Loucy (cell line): ENCODE measurements around the gene NOTO.
A peak's percentile ranks its signal among the peaks of the same experiment; 100 is the strongest.

Experiments used
- H2AFZ ChIP-seq: fragments of 200-600 bp; sonication (generic); 2 replicates; pipeline ENCODE4 v1.6.0; 2016; ENCODE audit warnings: antibody characterized with exemption, mild to moderate bottlenecking, low read length, moderate library complexity
- H3F3A ChIP-seq: fragments of 200-600 bp; 2 replicates; pipeline ENCODE4 v1.6.0; 2016; ENCODE audit warnings: antibody characterized with exemption, low read depth, mild to moderate bottlenecking
- H3K27me3 ChIP-seq: fragments of 200-600 bp; sonication (generic); 2 replicates; pipeline ENCODE4 v1.6.1; 2014; ENCODE audit warnings: low read length, mild to moderate bottlenecking; ENCODE audit not compliant: insufficient read depth, poor library complexity, severe bottlenecking
- H3K36me3 ChIP-seq: fragments of 200-600 bp; sonication (generic); 2 replicates; pipeline ENCODE4 v1.6.1; 2016; ENCODE audit warnings: low read length; ENCODE audit not compliant: insufficient read depth
- H3K4me1 ChIP-seq: fragments of 200-600 bp; sonication (generic); 2 replicates; pipeline ENCODE4 v1.5.1; 2014; ENCODE audit warnings: low read length, mild to moderate bottlenecking; ENCODE audit not compliant: insufficient read depth, poor library complexity, severe bottlenecking
- H3K4me2 ChIP-seq: fragments of 200-600 bp; sonication (generic); 2 replicates; pipeline ENCODE4 v1.6.0; 2014; ENCODE audit warnings: antibody characterized with exemption, low read length, low read depth, mild to moderate bottlenecking; ENCODE audit not compliant: poor library complexity, severe bottlenecking
- H3K4me3 ChIP-seq: fragments of 200-600 bp; sonication (generic); 2 replicates; pipeline ENCODE4 v1.5.1; 2014; ENCODE audit warnings: low read length, mild to moderate bottlenecking, mixed read lengths; ENCODE audit not compliant: poor library complexity, severe bottlenecking
- H3K79me2 ChIP-seq: fragments of 200-600 bp; sonication (generic); 2 replicates; pipeline ENCODE4 v1.6.1; 2014; ENCODE audit warnings: low read length; ENCODE audit not compliant: insufficient read depth
- H3K9ac ChIP-seq: fragments of 200-600 bp; sonication (generic); 2 replicates; pipeline ENCODE4 v1.6.0; 2014; ENCODE audit warnings: mild to moderate bottlenecking, low read depth, low read length, moderate library complexity; ENCODE audit not compliant: poor library complexity, severe bottlenecking
- H3K9me2 ChIP-seq: fragments of 200-600 bp; sonication (generic); replicated peaks from 2 replicates; pipeline ENCODE4 v1.6.1; 2016; ENCODE audit warnings: low read depth, low read length, mixed read lengths
- H3K9me3 ChIP-seq: fragments of 200-600 bp; sonication (generic); 2 replicates; pipeline ENCODE4 v1.6.1; 2014; ENCODE audit warnings: mild to moderate bottlenecking, antibody characterized with exemption, low read length, low read depth; ENCODE audit not compliant: insufficient read depth
- H4K20me1 ChIP-seq: fragments of 200-600 bp; sonication (generic); 2 replicates; pipeline ENCODE4 v1.6.0; 2014; ENCODE audit warnings: antibody characterized with exemption, low read length, mild to moderate bottlenecking; ENCODE audit not compliant: insufficient read depth, poor library complexity, severe bottlenecking
- CTCF ChIP-seq: fragments of 200-600 bp; sonication (generic); conservative IDR thresholded peaks from 2 replicates; pipeline ENCODE4 v1.5.1; 2014; ENCODE audit warnings: mild to moderate bottlenecking, antibody characterized with exemption, low read length
- EZH2phosphoT487 ChIP-seq: fragments of 200-600 bp; IDR thresholded peaks from 2 replicates; pipeline ENCODE4 v1.6.1; 2018; ENCODE audit warnings: antibody characterized with exemption, mild to moderate bottlenecking, moderate library complexity, borderline replicate concordance

Gene NOTO

GRCh38 chr2:73202156-73203054 lies at the start of gene NOTO:
Gene NOTO (plus strand): TSS chr2:73202574. CDS start chr2:73202667, 93 bp downstream.
- no peaks in the 10 kb centered on the region for H3K9me3 ChIP-seq
- H3K36me3 ChIP-seq = no peaks in the 10 kb centered on the region
- TF ChIP-seq EZH2phosphoT487 = no peak
- TF ChIP-seq CTCF = no peak
- no peak within 1 kb of the TSS for H3K4me3 ChIP-seq
- no peaks in the 10 kb centered on the region for H3K9me2 ChIP-seq
- no peak within 1 kb of the TSS for H3K9ac ChIP-seq
- H4K20me1 ChIP-seq = no peaks in the 10 kb centered on the region
- no peak within 1 kb of the TSS for H3K4me2 ChIP-seq
- no peaks in the 10 kb centered on the region for H3K79me2 ChIP-seq
- no peaks in the 10 kb centered on the region for H3K27me3 ChIP-seq
- H2AFZ ChIP-seq = no peak within 1 kb of the TSS
- H3F3A ChIP-seq = no peaks in the 10 kb centered on the region
- no peaks in the 10 kb centered on the region for H3K4me1 ChIP-seq

- no peaks in the 10 kb centered on the region for H3K36me3 ChIP-seq
- no peak overlapping the region for H3K4me2 ChIP-seq
- no peaks in the 10 kb centered on the region for H3K79me2 ChIP-seq
- no peaks in the 10 kb centered on the region for H3F3A ChIP-seq
- H3K4me1 ChIP-seq = no peaks in the 10 kb centered on the region
- TF ChIP-seq EZH2phosphoT487 (no peak), CTCF (peak; percentile 84)
- no peaks in the 10 kb centered on the region for H3K27me3 ChIP-seq
- no peaks in the 10 kb centered on the region for H3K9me3 ChIP-seq
- no peaks in the 10 kb centered on the region for H4K20me1 ChIP-seq
- no peaks in the 10 kb centered on the region for H3K9me2 ChIP-seq
- no peak overlapping the region for H3K9ac ChIP-seq
- H3K4me3 ChIP-seq = no peak overlapping the region
- peak overlapping the region; percentile 65; the same call in 1 of the 2 replicates for H2AFZ ChIP-seq
Measured at GRCh38 chr2:73156539-73157124, 45.7 kb upstream of the NOTO start.

- 0 out of 2 replicates have a peak overlapping the region, but pooled peaks have one; percentile 19 for H2AFZ ChIP-seq
Measured at GRCh38 chr2:73162856-73163391, 39.5 kb upstream of the NOTO start.

More at GRCh38 chr2:73162856-73163391, 39.5 kb upstream of the NOTO start:
- Histone ChIP-seq H3K4me2 (no peak overlapping the region), H3F3A (no peaks in the 10 kb centered on the region), H3K79me2 (no peaks in the 10 kb centered on the region), H3K9ac (no peak overlapping the region), H3K9me2 (no peaks in the 10 kb centered on the region), H3K36me3 (no peaks in the 10 kb centered on the region), H3K9me3 (no peaks in the 10 kb centered on the region), H3K4me1 (no peaks in the 10 kb centered on the region), H3K27me3 (no peaks in the 10 kb centered on the region), H3K4me3 (no peak overlapping the region), H4K20me1 (no peaks in the 10 kb centered on the region)
- TF ChIP-seq CTCF (no peak), EZH2phosphoT487 (no peak)
